GM21529 (cell line): ENCODE data around the gene LMOD1.

ENCODE experiments used
- ATAC-seq: cut with Tn5 transposase; IDR thresholded peaks from one replicate; pipeline ENCODE4 v1.9.1; 2021; ENCODE audit not compliant: unreplicated experiment

LMOD1 gene

GRCh38 chr1:201895120-201895665, 51.2 kb downstream of the LMOD1 start:
- ATAC-seq = no peak

- ATAC-seq = no peak
Measured at GRCh38 chr1:201894343-201895119, 51.8 kb downstream of the LMOD1 start.

GRCh38 chr1:201893431-201893830, 52.9 kb downstream of the LMOD1 start:
- ATAC-seq = no peak

GRCh38 chr1:201892211-201892610, 54.1 kb downstream of the LMOD1 start:
- ATAC-seq = no peak

- ATAC-seq = no peak
Measured at GRCh38 chr1:201891451-201892045, 54.8 kb downstream of the LMOD1 start.

GRCh38 chr1:201890806-201891450, 55.4 kb downstream of the LMOD1 start:
- ATAC-seq = no peak

GRCh38 chr1:201890223-201890622, 56.1 kb downstream of the LMOD1 start:
- no peak for ATAC-seq

GRCh38 chr1:201889090-201889968, 57.0 kb downstream of the LMOD1 start:
- ATAC-seq = no peak

- no peak for ATAC-seq
Measured at GRCh38 chr1:201888282-201889089, 57.9 kb downstream of the LMOD1 start, which contains the start of gene SHISA4. Gene SHISA4 (plus strand): TSS chr1:201888898. CDS start chr1:201888995, 97 bp downstream.

GRCh38 chr1:201887116-201887866, 59.1 kb downstream of the LMOD1 start:
- no peak for ATAC-seq

- ATAC-seq = no peak
Measured at GRCh38 chr1:201886103-201886885, 60.1 kb downstream of the LMOD1 start.

GRCh38 chr1:201885531-201886075, 60.7 kb downstream of the LMOD1 start:
- no peak for ATAC-seq

GRCh38 chr1:201884425-201884824, 61.9 kb downstream of the LMOD1 start:
- no peak for ATAC-seq

GRCh38 chr1:201883786-201884185, 62.6 kb downstream of the LMOD1 start:
- no peak for ATAC-seq

- no peak for ATAC-seq
Measured at GRCh38 chr1:201883266-201883665, 63.1 kb downstream of the LMOD1 start.

GRCh38 chr1:201882665-201883132, 63.6 kb downstream of the LMOD1 start:
- ATAC-seq = peak; percentile 46

GRCh38 chr1:201881617-201882016, 64.7 kb downstream of the LMOD1 start:
- ATAC-seq = no peak
